GM21390 (cell line): ENCODE data around the gene NEFH.

Experiments used
- ATAC-seq: cut with Tn5 transposase; IDR thresholded peaks from one replicate; pipeline ENCODE4 v1.9.1; 2021; ENCODE audit not compliant: unreplicated experiment

The NEFH gene

GRCh38 chr22:29539105-29539504, 59.1 kb downstream of the NEFH start:
- ATAC-seq, result no peak
